Neutrophil (primary cell): ENCODE results near the gene TPRN.
"Not testable (repeated sequence)": the region's sequence is repeated elsewhere in the genome, so short reads cannot be mapped to it uniquely, and the experiment has no call there.

ENCODE experiments used
- H3K27ac ChIP-seq: fragments of 200-600 bp; sonication (generic); 2 replicates; pipeline ENCODE4 v1.5.1; 2016; ENCODE audit warnings: mild to moderate bottlenecking, moderate library complexity
- H3K27me3 ChIP-seq: fragments of 200-600 bp; sonication (generic); 2 replicates; pipeline ENCODE4 v1.6.0; 2016; ENCODE audit warnings: mild to moderate bottlenecking
- H3K36me3 ChIP-seq: fragments of 200-600 bp; sonication (generic); 2 replicates; pipeline ENCODE4 v1.5.1; 2017
- H3K4me1 ChIP-seq, 2 experiments: fragments of 200-600 bp in 1 of 2; sonication (generic) in 1 of 2; 1 replicate in 1 of 2; 2 replicates in 1 of 2; pipeline versions ENCODE4 v1.5.1 to v1.6.1; 2013 to 2016; ENCODE audit warnings: low read depth in 1 of 2, low read length in 1 of 2, mild to moderate bottlenecking in 1 of 2, moderate library complexity in 1 of 2; ENCODE audit not compliant: control insufficient read depth in 1 of 2, insufficient read depth in 1 of 2
- H3K4me3 ChIP-seq, 2 experiments: fragments of 200-600 bp in 1 of 2; sonication (generic) in 1 of 2; 1 replicate in 1 of 2; 2 replicates in 1 of 2; pipeline ENCODE4 v1.5.1; 2013 to 2016; ENCODE audit warnings: low read depth in 1 of 2, low read length in 1 of 2, mild to moderate bottlenecking in 1 of 2, moderate library complexity in 1 of 2
- H3K9me3 ChIP-seq: fragments of 200-600 bp; sonication (generic); 2 replicates; pipeline ENCODE4 v1.5.1; 2016
- TF ChIP-seq, protein P1 (sequence below): fragments of 200-600 bp; sonication (generic); IDR thresholded peaks from 2 replicates; pipeline ENCODE4 v1.5.1; 2016; ENCODE audit warnings: antibody characterized with exemption

TPRN gene

DNA sequence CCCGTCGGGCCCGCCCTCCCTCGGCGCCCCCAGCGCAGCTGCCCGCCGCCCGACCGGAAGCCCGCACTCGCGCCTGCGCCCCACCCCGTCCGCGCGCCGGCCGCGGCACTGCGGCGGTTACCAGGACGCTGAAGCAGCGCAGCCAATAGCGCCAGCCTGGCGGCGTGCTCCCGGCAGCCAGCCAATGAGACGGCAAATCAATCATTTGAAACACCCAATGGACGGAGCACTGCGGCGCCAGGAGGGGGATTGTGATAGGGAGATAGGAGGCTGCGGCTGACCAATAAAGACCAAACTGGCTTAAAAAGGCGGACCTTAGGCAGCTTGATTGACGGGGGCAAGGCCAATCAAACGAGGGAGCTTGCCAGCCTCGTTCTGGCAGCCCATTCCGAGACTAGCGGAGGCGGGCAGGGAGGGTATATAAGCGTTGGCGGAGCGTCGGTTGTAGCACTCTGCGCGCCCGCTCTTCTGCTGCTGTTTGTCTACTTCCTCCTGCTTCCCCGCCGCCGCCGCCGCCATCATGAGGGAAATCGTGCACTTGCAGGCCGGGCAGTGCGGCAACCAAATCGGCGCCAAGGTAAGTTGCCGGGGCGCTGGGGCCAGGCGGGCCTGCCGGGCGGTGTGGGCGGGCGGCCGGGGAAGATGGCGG lies 40.4 kb upstream of the TPRN start, which contains the start of gene TUBB4B:
Gene TUBB4B (plus strand): TSS at position 447 of the 649 bp plus-strand sequence. CDS start 74 bp downstream, at position 521.
- H3K36me3 ChIP-seq, result peaks cover 23% of the 10 kb centered on the region
- TF ChIP-seq, protein P1, sequence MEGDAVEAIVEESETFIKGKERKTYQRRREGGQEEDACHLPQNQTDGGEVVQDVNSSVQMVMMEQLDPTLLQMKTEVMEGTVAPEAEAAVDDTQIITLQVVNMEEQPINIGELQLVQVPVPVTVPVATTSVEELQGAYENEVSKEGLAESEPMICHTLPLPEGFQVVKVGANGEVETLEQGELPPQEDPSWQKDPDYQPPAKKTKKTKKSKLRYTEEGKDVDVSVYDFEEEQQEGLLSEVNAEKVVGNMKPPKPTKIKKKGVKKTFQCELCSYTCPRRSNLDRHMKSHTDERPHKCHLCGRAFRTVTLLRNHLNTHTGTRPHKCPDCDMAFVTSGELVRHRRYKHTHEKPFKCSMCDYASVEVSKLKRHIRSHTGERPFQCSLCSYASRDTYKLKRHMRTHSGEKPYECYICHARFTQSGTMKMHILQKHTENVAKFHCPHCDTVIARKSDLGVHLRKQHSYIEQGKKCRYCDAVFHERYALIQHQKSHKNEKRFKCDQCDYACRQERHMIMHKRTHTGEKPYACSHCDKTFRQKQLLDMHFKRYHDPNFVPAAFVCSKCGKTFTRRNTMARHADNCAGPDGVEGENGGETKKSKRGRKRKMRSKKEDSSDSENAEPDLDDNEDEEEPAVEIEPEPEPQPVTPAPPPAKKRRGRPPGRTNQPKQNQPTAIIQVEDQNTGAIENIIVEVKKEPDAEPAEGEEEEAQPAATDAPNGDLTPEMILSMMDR, result peak; percentile 40
- peaks cover 1% of the 10 kb centered on the region for H3K27me3 ChIP-seq
- H3K4me1 ChIP-seq, result peaks cover 67 to 70% of the 10 kb centered on the region in 2 experiments
- peak within 1 kb of the TSS; percentile 79 to 96 for H3K4me3 ChIP-seq
- H3K9me3 ChIP-seq, result no peaks in the 10 kb centered on the region
- peak within 1 kb of the TSS; percentile 96 for H3K27ac ChIP-seq

DNA sequence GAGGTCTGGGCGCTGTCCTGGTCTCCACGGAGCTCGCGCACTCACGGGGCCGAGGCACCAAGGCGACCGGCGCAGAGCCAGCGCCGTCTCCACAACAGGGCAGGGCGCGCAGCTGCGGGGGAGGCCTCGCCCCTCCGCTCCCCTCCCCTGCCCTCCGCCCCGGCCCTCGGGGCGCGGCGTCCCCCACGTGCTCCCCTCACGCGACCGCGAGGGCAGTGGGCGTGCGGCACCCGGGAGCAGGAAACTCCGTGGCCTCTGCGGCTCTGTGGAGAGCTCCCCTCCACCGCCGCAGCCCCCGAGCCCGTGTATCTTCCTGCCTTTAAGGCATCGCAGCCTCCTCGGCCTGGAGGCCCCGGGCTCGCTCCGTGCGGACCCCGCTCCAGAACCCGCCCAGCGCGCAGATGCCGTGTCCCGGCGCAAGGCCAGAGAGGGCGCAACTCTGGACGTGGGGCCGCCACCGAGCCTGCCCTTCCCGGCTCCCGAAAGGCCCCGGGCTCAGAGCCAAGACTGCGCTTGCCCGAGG lies 39.8 kb upstream of the TPRN start:
- peak overlapping the region; percentile 79 to 96 for H3K4me3 ChIP-seq
- peaks cover 70% of the 10 kb centered on the region in 2 experiments for H3K4me1 ChIP-seq
- H3K27me3 ChIP-seq, result peaks cover 7% of the 10 kb centered on the region

DNA sequence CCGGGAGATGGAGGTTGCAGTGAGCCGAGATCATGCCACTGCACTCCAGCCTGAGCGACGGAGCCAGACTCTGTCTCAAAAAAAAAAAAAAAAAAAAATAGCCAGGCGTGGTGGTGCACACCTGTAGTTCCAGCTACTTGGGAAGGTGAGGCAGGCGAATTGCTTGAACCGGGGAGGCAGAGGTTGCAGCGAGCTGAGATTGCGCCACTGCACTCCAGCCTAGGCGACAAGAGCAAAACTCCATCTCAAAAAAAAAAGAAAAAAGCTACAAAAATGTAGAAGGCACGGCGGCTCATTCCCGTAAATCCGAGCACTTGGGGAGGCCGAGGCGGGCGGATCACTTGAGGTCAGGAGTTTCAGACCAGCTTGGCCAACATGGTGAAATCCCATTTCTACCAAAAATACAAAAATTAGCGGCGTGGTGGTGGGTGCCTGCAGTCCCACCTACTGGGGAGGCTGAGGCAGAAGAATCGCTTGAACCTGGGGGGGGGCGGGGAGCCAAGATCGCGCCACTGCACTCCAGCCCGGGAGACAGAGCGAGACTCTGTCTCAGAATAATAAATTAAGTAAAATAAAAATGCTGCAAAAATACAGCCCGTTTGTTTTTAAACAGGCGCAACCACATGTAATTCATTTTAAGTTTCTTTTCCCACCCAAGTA lies 39.1 kb upstream of the TPRN start:
- peak overlapping the region; percentile 79 to 96 for H3K4me3 ChIP-seq
- peaks cover 70% of the 10 kb centered on the region in 2 experiments for H3K4me1 ChIP-seq
- peaks cover 14% of the 10 kb centered on the region for H3K27me3 ChIP-seq
- H3K36me3 ChIP-seq, result peaks cover 23% of the 10 kb centered on the region
- H3K27ac ChIP-seq, result peak overlapping the region; percentile 96
- not testable (repeated sequence) for H3K9me3 ChIP-seq

More for the DNA sequence above, 39.8 kb upstream of the TPRN start:
- peaks cover 23% of the 10 kb centered on the region for H3K36me3 ChIP-seq
- no peaks in the 10 kb centered on the region for H3K9me3 ChIP-seq
- peak overlapping the region; percentile 96 for H3K27ac ChIP-seq
- TF ChIP-seq, protein P1, result no peak

DNA sequence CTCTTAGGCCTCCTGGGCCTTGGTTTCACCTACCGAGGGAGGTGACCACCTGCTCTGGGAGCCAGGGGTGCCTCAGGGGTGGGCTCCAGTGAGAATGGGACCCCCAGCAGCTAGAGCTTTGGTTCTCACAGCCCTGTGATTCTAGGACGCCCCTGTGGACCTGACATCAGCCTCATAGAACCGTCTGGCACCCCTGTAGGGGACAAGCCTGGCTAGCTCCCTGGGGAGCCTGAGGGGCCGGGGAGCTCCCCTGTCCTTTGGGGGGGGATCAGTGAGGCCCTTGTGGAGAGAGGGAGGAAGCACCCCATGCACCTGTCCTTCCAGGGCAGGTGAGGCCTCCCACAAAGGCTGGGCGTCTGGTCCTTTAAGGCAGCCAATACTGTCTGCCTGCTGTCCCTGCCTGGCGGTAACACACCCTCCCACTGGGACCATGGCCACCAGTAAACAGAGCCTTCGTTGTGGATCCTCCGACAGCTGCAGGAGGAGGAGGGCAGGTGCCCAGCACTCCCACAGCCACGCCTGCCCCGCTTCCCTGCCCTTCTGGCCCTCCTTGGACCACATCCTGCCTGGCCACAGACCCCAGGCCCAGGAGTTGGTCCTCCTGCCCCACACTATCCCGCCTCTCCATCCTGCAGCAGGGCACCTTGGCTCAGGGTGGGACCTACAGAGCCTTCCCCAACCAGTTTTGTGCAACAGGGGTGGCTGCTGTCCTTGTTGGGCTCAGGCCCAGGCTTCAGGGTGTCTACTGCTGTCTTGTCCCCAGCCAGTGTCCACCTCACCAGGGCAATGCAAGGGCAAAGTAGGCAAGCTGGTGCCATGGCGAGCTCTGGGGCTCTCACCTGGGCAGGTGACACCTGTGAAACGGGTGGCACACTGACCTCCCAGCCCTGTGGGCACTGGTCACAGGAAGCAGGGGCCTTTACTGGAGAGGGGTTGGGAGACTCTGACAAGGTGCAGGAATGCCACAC lies 37.5 kb upstream of the TPRN start:
- Histone ChIP-seq H3K27ac (no peak overlapping the region), H3K4me1 (peaks cover 57% of the 10 kb centered on the region in 2 experiments), H3K9me3 (no peaks in the 10 kb centered on the region), H3K4me3 (no peak overlapping the region), H3K36me3 (peaks cover 14% of the 10 kb centered on the region), H3K27me3 (peaks cover 30% of the 10 kb centered on the region)
- TF ChIP-seq, protein P1, result no peak

DNA sequence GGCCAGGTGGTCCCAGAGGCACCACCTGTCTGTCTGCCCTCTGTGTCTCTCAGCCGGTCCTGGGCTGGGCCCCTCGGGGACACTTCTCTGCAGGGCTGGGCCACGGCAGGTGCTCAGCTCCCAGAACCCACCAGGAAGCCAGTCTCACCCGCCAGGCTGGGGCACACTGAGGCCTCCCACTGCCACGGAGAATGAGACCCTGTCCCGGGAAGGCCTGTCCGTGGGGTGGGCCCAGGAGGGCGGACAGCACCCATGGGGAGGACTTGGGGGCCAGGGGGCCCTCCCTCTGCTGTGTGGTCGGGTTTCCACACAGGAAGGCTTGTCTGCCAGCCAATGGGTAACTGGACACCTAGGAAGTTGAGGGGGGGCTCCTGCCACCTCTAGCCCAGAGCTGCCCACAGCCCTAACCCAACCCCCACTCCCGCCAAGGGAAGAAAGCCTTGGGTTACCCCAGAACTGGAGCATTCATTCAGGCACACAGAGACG lies 36.4 kb upstream of the TPRN start:
- Histone ChIP-seq H3K4me1 (peaks cover 46% of the 10 kb centered on the region in 2 experiments), H3K9me3 (no peaks in the 10 kb centered on the region), H3K36me3 (peaks cover 3% of the 10 kb centered on the region), H3K4me3 (peak overlapping the region; percentile 36 to 57), H3K27ac (peak overlapping the region; percentile 71), H3K27me3 (peaks cover 34% of the 10 kb centered on the region)
- TF ChIP-seq, protein P1, result no peak
